Liver (tissue), 9 donors: ENCODE measurements around the gene TNN. TPM values are rescaled to one million over a fixed set of nuclear protein-coding genes. Genes with fewer than 3 reads are reported as not detected.
A peak's percentile ranks its signal among the peaks of the same experiment; 100 is the strongest.

ENCODE experiments used
- DNase-seq: peaks from one replicate; pipeline ENCODE4 v3.0.0-alpha.2; 2017; ENCODE audit warnings: low spot score
- H3K27ac ChIP-seq, 2 donors: one replicate each; pipeline ENCODE4 v1.7.0; 2013; ENCODE audit warnings: inconsistent platforms in 2 of 2, low read length in 2 of 2, control low read depth in 1 of 2, low read depth in 1 of 2, mild to moderate bottlenecking in 1 of 2
- H3K27me3 ChIP-seq, 4 donors: one replicate each; pipeline versions ENCODE4 v1.6.1 to v1.7.0; 2013; ENCODE audit warnings: low read length in 3 of 4, inconsistent platforms in 1 of 4, mild to moderate bottlenecking in 1 of 4, moderate library complexity in 1 of 4; ENCODE audit not compliant: control insufficient read depth in 4 of 4, insufficient read depth in 4 of 4
- H3K36me3 ChIP-seq, 4 donors: one replicate each; pipeline versions ENCODE4 v1.6.1 to v1.7.0; 2013; ENCODE audit warnings: low read length in 3 of 4, mild to moderate bottlenecking in 3 of 4, low read depth in 1 of 4, moderate library complexity in 1 of 4; ENCODE audit not compliant: control insufficient read depth in 4 of 4, insufficient read depth in 3 of 4
- H3K4me1 ChIP-seq, 4 donors: one replicate each; pipeline versions ENCODE4 v1.6.1 to v1.7.0; 2013; ENCODE audit warnings: low read length in 3 of 4, mild to moderate bottlenecking in 3 of 4, moderate library complexity in 1 of 4; ENCODE audit not compliant: control insufficient read depth in 4 of 4, insufficient read depth in 4 of 4
- H3K4me3 ChIP-seq, 3 donors: one replicate each; pipeline versions ENCODE4 v1.6.1 to v1.7.0; 2013; ENCODE audit warnings: low read length in 3 of 3, control low read depth in 1 of 3, low read depth in 1 of 3, mild to moderate bottlenecking in 1 of 3
- H3K9ac ChIP-seq, 2 donors: one replicate each; pipeline ENCODE4 v1.7.0; 2013; ENCODE audit warnings: low read length in 2 of 2, mild to moderate bottlenecking in 2 of 2, moderate library complexity in 2 of 2, control low read depth in 1 of 2, low read depth in 1 of 2
- H3K9me3 ChIP-seq, 4 donors: one replicate each; pipeline versions ENCODE4 v1.6.1 to v1.7.0; 2013; ENCODE audit warnings: low read length in 3 of 4; ENCODE audit not compliant: control insufficient read depth in 4 of 4
- FOXA1 ChIP-seq: IDR thresholded peaks from 2 replicates; pipeline ENCODE4 v1.6.1; 2016; ENCODE audit warnings: antibody characterized with exemption
- FOXA2 ChIP-seq: IDR thresholded peaks from 2 replicates; pipeline ENCODE4 v1.6.1; 2016; ENCODE audit warnings: antibody characterized with exemption
- HNF4A ChIP-seq, 2 donors: conservative IDR thresholded peaks; 2 replicates each; pipeline ENCODE4 v1.6.1; 2016; ENCODE audit warnings: antibody characterized with exemption in 2 of 2, mild to moderate bottlenecking in 2 of 2
- JUND ChIP-seq, 2 donors: IDR thresholded peaks; 2 replicates each; pipeline ENCODE4 v1.6.1; 2016; ENCODE audit warnings: antibody characterized with exemption in 2 of 2
- RAD21 ChIP-seq, 2 donors: IDR thresholded peaks; 2 replicates each; pipeline ENCODE4 v1.6.1; 2016; ENCODE audit warnings: antibody characterized with exemption in 2 of 2, mild to moderate bottlenecking in 2 of 2
- RXRA ChIP-seq, 2 donors: IDR thresholded peaks; 2 replicates each; pipeline ENCODE4 v1.6.1; 2017 to 2018; ENCODE audit warnings: antibody characterized with exemption in 2 of 2, mild to moderate bottlenecking in 1 of 2
- SP1 ChIP-seq: IDR thresholded peaks from 2 replicates; pipeline ENCODE4 v1.6.1; 2018; ENCODE audit warnings: antibody characterized with exemption, mild to moderate bottlenecking
- TAF1 ChIP-seq: conservative IDR thresholded peaks from 2 replicates; pipeline ENCODE4 v1.6.1; 2016; ENCODE audit warnings: antibody characterized with exemption, mild to moderate bottlenecking
- WGBS: extraction: QIAGEN DNeasy Blood & Tissue Kit; methylation state at CpG from one replicate; pipeline ENCODE4 v1.1.7; 2013; 5-methylcytosine and 5-hydroxymethylcytosine counted together
- polyA plus RNA-seq, 2 donors: library from polyadenylated mRNA; stranded (reverse) in 1 of 2; unstranded in 1 of 2; fragments of 200-250 nt in 1 of 2; fragments of >200 nt in 1 of 2; fragmentation: Nextera tagmentation in 1 of 2; extraction: Ambion mirVana in 1 of 2; gene quantifications; one replicate each; pipeline versions ENCODE4 v1.2.1 to v1.2.3, GENCODE V29; 2013 to 2015
- total RNA-seq, 2 donors: library from RNA; depleted of rRNA; stranded (reverse); fragments of >200 nt; gene quantifications; one replicate each; pipeline ENCODE4 v1.2.3, GENCODE V29; 2014
- TF ChIP-seq, protein P1 (sequence below): IDR thresholded peaks from 2 replicates; pipeline ENCODE4 v1.6.1; 2016; ENCODE audit warnings: antibody characterized with exemption
- TF ChIP-seq, protein P2 (sequence below): fragments of 150-350 bp; IDR thresholded peaks from 2 replicates; pipeline ENCODE4 v1.5.1; 2017; ENCODE audit warnings: improper control_type of control experiment, low read depth, low read length; ENCODE audit not compliant: missing input control
- donor health status: healthy.
- donor health status: healthy.
- donor health status: healthy.
- donor health status: healthy.
- donor health status: healthy.

Gene TNN
- total and polyA plus RNA-seq, 4 donors = 0.11 to 1.8 (median 0.80) TPM

- H3K27me3 ChIP-seq = no peaks in the 10 kb centered on the region
- H3K9ac ChIP-seq = no peak overlapping the region
- H3K27ac ChIP-seq = peak overlapping the region; percentile 34 to 37
- DNase-seq = no peak
- peak overlapping the region in 2 of 3 donors; percentile 15 to 20 for H3K4me3 ChIP-seq
- 30% methylated on average over 7 of the region's 7 CpGs for WGBS
- TF ChIP-seq, protein P1, sequence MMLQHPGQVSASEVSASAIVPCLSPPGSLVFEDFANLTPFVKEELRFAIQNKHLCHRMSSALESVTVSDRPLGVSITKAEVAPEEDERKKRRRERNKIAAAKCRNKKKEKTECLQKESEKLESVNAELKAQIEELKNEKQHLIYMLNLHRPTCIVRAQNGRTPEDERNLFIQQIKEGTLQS = no peak
- TF ChIP-seq SP1 (peak; percentile 16), RAD21 (IDR thresholded peaks at IDR 0.05) (no peak), RXRA (IDR thresholded peaks at IDR 0.05) (peak in 1 of 2 donors; percentile 30), FOXA2 (no peak), HNF4A (conservative IDR thresholded peaks at IDR 0.05) (peak; percentile 61 to 63)
- H3K9me3 ChIP-seq = no peaks in the 10 kb centered on the region
- H3K4me1 ChIP-seq = peaks cover 2 to 27% (median 21%) of the 10 kb centered on the region in 4 donors
- no peaks in the 10 kb centered on the region for H3K36me3 ChIP-seq
Measured at GRCh38 chr1:175145899-175146528, 78.4 kb downstream of the TNN start.

DNA sequence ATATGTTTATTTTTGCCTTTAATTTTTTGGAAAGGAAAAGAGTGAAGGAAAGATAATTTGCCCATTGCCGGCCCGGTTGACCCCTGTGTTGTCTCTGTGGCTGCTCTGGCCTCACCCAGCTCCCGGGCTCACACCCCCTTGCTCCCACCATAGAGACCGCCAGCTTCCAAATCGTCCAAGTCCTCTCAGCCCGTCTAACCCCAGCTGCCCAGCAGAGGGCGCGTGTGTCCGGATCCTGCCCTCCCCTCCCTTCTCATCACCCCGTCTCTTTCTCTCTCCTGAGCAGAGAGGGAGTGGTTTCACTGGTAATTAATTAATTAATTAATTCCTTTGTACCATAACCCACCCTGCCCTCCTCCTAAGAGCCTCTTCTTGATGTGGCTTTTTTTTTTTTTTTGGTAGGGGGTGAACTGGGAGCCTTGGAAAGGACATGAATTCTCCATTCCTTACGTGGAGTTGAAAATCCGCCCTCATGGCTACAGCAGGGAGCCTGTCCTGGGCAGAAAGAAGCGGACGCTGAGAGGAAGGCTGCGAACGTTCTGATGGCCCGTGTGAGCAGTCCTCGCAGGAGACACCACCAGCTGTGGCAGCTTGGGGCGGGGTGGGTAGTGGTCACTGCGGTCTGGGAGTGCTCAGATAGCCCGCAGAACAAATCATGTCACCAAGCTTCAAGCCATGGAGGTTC lies 79.0 kb downstream of the TNN start:
- H3K27ac ChIP-seq = peak overlapping the region; percentile 14 to 34
- no peaks in the 10 kb centered on the region for H3K27me3 ChIP-seq
- H3K4me3 ChIP-seq = peak overlapping the region in 1 of 3 donors; percentile 15
- no peak overlapping the region for H3K9ac ChIP-seq
- TF ChIP-seq RAD21 (IDR thresholded peaks at IDR 0.05) (peak; percentile 55 to 81), TAF1 (no peak)
- TF ChIP-seq, protein P2, sequence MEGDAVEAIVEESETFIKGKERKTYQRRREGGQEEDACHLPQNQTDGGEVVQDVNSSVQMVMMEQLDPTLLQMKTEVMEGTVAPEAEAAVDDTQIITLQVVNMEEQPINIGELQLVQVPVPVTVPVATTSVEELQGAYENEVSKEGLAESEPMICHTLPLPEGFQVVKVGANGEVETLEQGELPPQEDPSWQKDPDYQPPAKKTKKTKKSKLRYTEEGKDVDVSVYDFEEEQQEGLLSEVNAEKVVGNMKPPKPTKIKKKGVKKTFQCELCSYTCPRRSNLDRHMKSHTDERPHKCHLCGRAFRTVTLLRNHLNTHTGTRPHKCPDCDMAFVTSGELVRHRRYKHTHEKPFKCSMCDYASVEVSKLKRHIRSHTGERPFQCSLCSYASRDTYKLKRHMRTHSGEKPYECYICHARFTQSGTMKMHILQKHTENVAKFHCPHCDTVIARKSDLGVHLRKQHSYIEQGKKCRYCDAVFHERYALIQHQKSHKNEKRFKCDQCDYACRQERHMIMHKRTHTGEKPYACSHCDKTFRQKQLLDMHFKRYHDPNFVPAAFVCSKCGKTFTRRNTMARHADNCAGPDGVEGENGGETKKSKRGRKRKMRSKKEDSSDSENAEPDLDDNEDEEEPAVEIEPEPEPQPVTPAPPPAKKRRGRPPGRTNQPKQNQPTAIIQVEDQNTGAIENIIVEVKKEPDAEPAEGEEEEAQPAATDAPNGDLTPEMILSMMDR = peak; percentile 62
- DNase-seq = peak; percentile 80
- no peaks in the 10 kb centered on the region for H3K9me3 ChIP-seq
- H3K4me1 ChIP-seq = peaks cover 2 to 27% (median 23%) of the 10 kb centered on the region in 4 donors
- WGBS = 47% methylated on average over 21 of the region's 21 CpGs
- H3K36me3 ChIP-seq = no peaks in the 10 kb centered on the region

- WGBS = 97% methylated on average over 5 of the region's 5 CpGs
- DNase-seq = no peak
- H3K9ac ChIP-seq = no peak overlapping the region
- H3K27me3 ChIP-seq = no peaks in the 10 kb centered on the region
- H3K36me3 ChIP-seq = no peaks in the 10 kb centered on the region
- TF ChIP-seq JUND (IDR thresholded peaks at IDR 0.05) (no peak), RXRA (IDR thresholded peaks at IDR 0.05) (no peak), HNF4A (conservative IDR thresholded peaks at IDR 0.05) (no peak), FOXA2 (no peak), FOXA1 (no peak), SP1 (no peak)
- H3K4me1 ChIP-seq = peaks cover 2 to 29% (median 23%) of the 10 kb centered on the region in 4 donors
- no peak overlapping the region for H3K4me3 ChIP-seq
- no peak overlapping the region for H3K27ac ChIP-seq
- no peaks in the 10 kb centered on the region for H3K9me3 ChIP-seq
Measured at GRCh38 chr1:175147569-175147968, 79.9 kb downstream of the TNN start.
